GM12892 (cell line): ENCODE results near the gene SORCS2.

Source experiments
- POLR2A ChIP-seq: IDR thresholded peaks from 2 replicates; pipeline ENCODE4 v1.6.1; 2011; ENCODE audit warnings: low read depth, low read length, control low read depth
- POLR2AphosphoS5 ChIP-seq: IDR thresholded peaks from 2 replicates; pipeline ENCODE4 v1.6.1; 2011; ENCODE audit warnings: low read depth, low read length, control low read depth
- TAF1 ChIP-seq: IDR thresholded peaks from 2 replicates; pipeline ENCODE4 v1.6.1; 2011; ENCODE audit warnings: low read depth, mild to moderate bottlenecking, control low read depth, low read length, borderline replicate concordance

DNA sequence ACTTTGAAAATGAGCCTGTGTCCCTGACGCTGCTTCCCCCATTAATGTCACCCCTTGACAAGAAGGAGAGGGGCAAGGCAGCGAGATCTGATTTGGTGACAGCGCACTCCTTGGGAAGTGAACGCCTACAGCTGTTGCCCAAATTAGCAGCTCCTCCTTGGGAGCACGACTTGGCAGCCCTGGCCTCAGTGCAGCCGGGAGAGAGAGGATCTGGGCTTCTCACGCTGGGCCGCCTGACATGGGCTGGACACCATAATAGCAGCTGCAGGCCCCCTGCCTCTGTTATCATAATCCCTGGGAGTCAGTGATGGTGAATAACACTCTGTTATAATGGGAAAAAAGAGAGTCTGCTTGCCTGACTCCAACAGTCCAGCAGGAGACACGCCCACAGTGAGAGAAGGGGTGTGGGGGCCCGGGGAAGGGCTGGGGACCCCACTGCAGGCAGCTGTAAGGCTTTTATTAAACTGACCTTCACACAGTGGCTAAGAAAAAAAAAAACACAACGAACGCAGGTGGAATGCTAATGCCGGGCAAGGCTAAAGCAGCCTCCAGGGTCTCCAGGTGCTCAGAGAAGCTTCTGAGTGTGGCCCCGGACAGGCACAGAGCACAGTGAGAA lies 169.1 kb downstream of the SORCS2 start:
- no peak for TF ChIP-seq POLR2AphosphoS5
- no peak for TF ChIP-seq POLR2A
- no peak for TF ChIP-seq TAF1
